ENCODE measurements around the gene PPP2R5C. TPM values are rescaled to one million over a fixed set of nuclear protein-coding genes. Genes with fewer than 3 reads are reported as not detected.
"Not testable (repeated sequence)": the region's sequence is repeated elsewhere in the genome, so short reads cannot be mapped to it uniquely, and the experiment has no call there.

PPP2R5C gene
- total RNA-seq, 3 donors from 2014 or later: 90.5 to 105 (median 102) TPM

DNA sequence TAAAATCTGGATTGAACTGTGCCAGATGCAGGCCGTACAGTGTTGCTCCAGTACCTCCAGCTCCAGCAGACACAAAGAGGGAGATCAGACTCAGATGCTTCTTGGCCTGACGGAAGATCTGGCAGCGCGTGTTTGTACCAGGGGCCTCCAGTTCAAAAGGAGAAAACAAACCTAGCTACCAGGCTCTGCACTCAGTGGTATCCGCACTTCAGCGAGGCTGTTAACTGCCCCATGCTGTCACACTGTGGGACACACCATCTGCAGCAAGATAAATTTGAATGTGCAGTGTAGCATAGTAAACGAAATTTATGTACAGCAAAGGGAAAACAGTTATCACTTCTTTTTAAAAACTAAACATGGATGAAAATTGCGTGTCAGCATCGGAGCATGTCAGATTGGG is 208.0 kb downstream of the PPP2R5C start:
- TF ChIP-seq, protein P1, sequence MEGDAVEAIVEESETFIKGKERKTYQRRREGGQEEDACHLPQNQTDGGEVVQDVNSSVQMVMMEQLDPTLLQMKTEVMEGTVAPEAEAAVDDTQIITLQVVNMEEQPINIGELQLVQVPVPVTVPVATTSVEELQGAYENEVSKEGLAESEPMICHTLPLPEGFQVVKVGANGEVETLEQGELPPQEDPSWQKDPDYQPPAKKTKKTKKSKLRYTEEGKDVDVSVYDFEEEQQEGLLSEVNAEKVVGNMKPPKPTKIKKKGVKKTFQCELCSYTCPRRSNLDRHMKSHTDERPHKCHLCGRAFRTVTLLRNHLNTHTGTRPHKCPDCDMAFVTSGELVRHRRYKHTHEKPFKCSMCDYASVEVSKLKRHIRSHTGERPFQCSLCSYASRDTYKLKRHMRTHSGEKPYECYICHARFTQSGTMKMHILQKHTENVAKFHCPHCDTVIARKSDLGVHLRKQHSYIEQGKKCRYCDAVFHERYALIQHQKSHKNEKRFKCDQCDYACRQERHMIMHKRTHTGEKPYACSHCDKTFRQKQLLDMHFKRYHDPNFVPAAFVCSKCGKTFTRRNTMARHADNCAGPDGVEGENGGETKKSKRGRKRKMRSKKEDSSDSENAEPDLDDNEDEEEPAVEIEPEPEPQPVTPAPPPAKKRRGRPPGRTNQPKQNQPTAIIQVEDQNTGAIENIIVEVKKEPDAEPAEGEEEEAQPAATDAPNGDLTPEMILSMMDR (IDR thresholded peaks at IDR 0.05): no peak
- TF ChIP-seq POLR2AphosphoS5 (IDR thresholded peaks at IDR 0.05) (no peak), POLR2A (IDR thresholded peaks at IDR 0.05) (no peak)
- Histone ChIP-seq H3K9me3 (no peaks in the 10 kb centered on the region), H3K36me3 (no peaks in the 10 kb centered on the region), H3K27ac (no peak overlapping the region), H3K4me3 (no peak overlapping the region), H3K27me3 (no peaks in the 10 kb centered on the region), H3K4me1 (peaks cover 0 to 13% of the 10 kb centered on the region in 2 donors)
- no peak for DNase-seq (ENCODE audit: low spot score in 2 of 2)
- intact Hi-C loops (cut with DNase I; ENCODE audit: low total_unique reads): no loop called here

DNA sequence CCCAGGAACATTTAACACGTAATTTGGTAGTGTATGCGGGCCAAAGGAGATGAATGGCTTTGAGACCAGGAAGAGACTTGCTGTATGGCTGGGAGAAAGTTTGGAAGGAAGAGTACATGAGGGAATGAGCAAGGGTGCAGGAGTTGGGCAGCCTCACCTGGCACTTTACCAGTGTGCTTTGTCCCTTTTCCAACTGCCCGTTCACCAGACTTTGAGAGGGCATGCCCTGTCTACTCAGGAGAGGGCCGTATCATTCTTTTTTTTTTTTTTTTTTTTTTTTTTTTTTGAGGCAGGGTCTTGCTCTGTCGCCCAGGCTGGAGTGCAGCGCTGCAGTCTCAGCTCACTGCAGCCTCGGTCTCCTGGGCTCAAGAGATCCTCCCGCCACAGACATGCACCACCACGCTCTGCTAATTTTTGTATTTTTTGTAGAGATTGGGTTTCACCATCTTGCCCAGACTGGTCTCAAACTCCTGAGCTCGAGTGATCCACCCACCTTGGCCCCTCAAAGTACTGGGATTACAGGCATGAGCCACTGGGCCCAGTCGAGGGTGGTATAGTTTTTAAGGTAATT is 209.4 kb downstream of the PPP2R5C start:
- Histone ChIP-seq H3K36me3 (no peaks in the 10 kb centered on the region), H3K4me3 (no peak overlapping the region), H3K27ac (peak overlapping the region; percentile 64 to 85), H3K9me3 (no peaks in the 10 kb centered on the region), H3K27me3 (no peaks in the 10 kb centered on the region), H3K4me1 (peaks cover 0 to 10% of the 10 kb centered on the region in 2 donors)
- no peak for DNase-seq (ENCODE audit: low spot score in 2 of 2)
- TF ChIP-seq POLR2AphosphoS5 (IDR thresholded peaks at IDR 0.05) (no peak), POLR2A (IDR thresholded peaks at IDR 0.05) (no peak)
- TF ChIP-seq, protein P1 (IDR thresholded peaks at IDR 0.05): no peak
- intact Hi-C loops (cut with DNase I; ENCODE audit: low total_unique reads): no loop called here

DNA sequence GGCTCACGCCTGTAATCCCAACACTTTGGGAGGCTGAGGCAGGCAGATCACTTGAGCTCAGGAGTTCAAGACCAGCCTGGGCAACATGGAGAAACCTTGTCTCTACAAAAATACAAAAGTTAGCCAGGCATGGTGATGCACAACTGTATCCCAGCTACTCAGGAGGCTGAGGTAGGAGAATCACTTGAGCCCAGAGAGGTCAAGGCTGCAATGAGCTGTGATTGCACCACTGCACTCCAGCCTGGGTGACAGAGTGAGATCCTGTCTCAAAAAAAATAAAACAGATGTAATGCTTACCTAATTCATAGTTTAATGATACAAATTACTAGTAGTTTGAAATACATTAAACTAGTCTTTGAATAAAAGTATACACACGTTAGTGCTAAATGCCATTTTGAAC is 209.9 kb downstream of the PPP2R5C start:
- H3K36me3 ChIP-seq; H3K4me3 ChIP-seq; H3K4me1 ChIP-seq; DNase-seq (ENCODE audit: low spot score in 2 of 2); intact Hi-C loops (cut with DNase I; ENCODE audit: low total_unique reads); H3K9me3 ChIP-seq; H3K27me3 ChIP-seq: not testable (repeated sequence)
- H3K27ac ChIP-seq: peak overlapping the region; percentile 64 to 85

DNA sequence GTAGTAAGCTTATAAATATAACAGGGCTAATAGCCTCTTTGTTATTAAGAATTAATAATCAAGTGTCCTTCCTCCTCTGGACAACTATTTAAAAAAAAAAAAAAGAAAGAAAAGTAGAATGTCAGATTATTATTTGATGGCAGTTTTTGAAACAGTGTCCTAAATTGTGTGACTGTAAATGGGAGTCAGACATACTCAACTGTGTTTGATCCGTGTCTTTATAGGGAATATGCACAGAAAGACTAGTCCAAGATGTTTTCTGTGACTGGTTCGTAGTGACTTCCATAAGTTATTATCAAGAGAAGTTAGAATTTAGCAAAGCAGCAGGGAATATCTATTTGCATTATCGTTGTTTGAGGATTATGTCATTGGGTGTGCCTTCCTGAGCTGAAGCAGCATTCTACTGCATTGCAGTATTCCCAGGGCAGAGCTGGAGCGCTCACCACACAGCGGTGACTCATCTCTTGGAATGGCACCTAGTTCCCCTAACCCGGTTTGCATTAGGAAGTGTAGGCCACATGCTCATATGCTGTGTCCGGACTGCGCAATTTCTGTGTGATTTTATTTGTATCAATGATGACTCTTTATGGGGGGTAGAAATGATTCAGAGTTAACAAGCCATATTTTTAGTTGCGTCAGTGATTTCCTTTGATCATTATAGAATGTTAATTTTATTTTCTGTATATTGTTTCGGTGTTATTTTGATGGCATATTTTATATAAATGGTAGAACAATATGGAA is 210.8 kb downstream of the PPP2R5C start:
- no peaks in the 10 kb centered on the region for H3K27me3 ChIP-seq
- H3K27ac ChIP-seq: peak overlapping the region; percentile 64 to 85
- TF ChIP-seq, protein P1 (IDR thresholded peaks at IDR 0.05): no peak
- peak; percentile 70 to 94 (median 81) for TF ChIP-seq POLR2AphosphoS5 (IDR thresholded peaks at IDR 0.05)
- H3K9me3 ChIP-seq: no peaks in the 10 kb centered on the region
- H3K36me3 ChIP-seq: no peaks in the 10 kb centered on the region
- peak overlapping the region in 1 of 3 donors; percentile 26 for H3K4me3 ChIP-seq
- DNase-seq (ENCODE audit: low spot score in 2 of 2): peak; percentile 73 to 87
- intact Hi-C loops (cut with DNase I; ENCODE audit: low total_unique reads): no loop called here
- peaks cover 0 to 7% of the 10 kb centered on the region in 2 donors for H3K4me1 ChIP-seq

DNA sequence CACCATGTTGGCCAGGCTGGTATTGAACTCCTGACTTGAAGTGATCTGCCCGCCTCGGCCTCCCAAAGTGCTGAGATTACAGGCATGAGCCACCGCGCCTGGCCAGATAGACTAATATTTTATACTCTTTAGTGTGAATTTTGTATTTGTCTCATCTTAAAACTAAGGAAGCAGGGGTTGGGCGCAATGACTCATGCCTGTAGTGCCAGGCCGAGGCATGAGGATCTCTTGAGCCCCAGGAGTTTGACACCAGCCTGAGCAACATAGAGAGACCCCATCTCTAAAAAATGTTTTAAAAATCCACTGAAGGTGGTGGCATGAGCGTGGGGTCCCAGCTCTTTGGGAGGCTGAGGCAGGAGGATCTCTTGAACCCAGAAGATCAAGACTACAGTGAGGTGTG is 211.8 kb downstream of the PPP2R5C start:
- Histone ChIP-seq H3K4me3 (no peak overlapping the region), H3K9me3 (no peaks in the 10 kb centered on the region), H3K4me1 (peaks cover 0 to 7% of the 10 kb centered on the region in 2 donors), H3K27ac (peak overlapping the region; percentile 64 to 85), H3K36me3 (no peaks in the 10 kb centered on the region), H3K27me3 (no peaks in the 10 kb centered on the region)
- DNase-seq (ENCODE audit: low spot score in 2 of 2): no peak
- intact Hi-C loops (cut with DNase I; ENCODE audit: low total_unique reads): no loop called here
- TF ChIP-seq, protein P1 (IDR thresholded peaks at IDR 0.05): no peak
